ENCODE results near the gene CIDEA.

DNA sequence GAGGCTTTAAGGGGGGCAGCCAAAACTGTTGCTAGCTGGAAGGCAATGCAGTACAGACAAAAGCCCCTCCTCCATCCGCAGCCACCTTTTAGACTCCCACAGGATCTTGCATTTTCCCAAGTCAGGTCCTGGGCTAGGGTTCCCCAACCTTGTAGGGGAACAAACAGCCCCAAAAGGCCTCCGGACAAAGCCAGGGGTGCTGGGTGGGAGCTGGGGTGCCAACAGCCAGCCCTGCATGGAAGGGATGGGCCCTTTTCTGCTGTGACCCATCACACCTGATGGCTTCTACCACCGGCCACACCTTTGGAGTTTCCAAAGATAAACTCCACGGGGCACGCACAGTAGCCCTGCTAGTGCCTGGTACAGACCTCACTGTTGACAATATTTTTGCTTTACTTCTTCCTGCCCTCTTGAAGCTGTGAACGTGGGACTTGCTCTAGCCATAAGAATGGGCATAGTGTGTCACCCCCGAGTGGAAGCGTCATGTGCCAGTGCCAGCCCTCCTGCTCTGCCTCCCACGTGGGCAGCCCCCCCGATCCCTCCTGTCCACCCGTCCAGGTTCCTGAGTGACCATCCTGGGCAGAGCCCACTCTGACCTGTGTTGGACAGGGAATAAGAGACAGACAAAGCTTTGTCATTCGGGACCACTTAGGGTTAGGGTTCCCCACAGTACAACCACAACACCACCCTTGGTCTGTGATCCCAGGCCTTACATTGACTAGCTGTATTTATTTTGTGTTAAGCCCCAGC, 72.7 kb downstream of the CIDEA start:
- TF ChIP-seq, protein P1, sequence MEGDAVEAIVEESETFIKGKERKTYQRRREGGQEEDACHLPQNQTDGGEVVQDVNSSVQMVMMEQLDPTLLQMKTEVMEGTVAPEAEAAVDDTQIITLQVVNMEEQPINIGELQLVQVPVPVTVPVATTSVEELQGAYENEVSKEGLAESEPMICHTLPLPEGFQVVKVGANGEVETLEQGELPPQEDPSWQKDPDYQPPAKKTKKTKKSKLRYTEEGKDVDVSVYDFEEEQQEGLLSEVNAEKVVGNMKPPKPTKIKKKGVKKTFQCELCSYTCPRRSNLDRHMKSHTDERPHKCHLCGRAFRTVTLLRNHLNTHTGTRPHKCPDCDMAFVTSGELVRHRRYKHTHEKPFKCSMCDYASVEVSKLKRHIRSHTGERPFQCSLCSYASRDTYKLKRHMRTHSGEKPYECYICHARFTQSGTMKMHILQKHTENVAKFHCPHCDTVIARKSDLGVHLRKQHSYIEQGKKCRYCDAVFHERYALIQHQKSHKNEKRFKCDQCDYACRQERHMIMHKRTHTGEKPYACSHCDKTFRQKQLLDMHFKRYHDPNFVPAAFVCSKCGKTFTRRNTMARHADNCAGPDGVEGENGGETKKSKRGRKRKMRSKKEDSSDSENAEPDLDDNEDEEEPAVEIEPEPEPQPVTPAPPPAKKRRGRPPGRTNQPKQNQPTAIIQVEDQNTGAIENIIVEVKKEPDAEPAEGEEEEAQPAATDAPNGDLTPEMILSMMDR (IDR thresholded peaks at IDR 0.05), result no peak
- no peak for TF ChIP-seq POLR2A (IDR thresholded peaks at IDR 0.05)

Measured in heart left ventricle (tissue), 13 donors.